SK-N-SH (cell line): ENCODE measurements around the gene DEPP1. TPM values are rescaled to one million over a fixed set of nuclear protein-coding genes. Genes with fewer than 3 reads are reported as not detected.

Experiments used
- CTCF ChIA-PET: fragments of 300-600, 350-600 bp; formaldehyde crosslinking; extraction: SDS; loops from one replicate; lab custom pipeline; 2021; lab: Yijun Ruan, JAX
- POLR2A ChIA-PET: fragments of 350-600 bp; sonication (Branson Sonifier 250); formaldehyde crosslinking; extraction: SDS; loops from one replicate; lab custom pipeline; 2020; ENCODE audit warnings: antibody characterized with exemption, inconsistent platforms; lab: Yijun Ruan, JAX
- DNase-seq: peaks from one replicate; pipeline ENCODE4 v3.0.0; 2012
- H2AFZ ChIP-seq: fragments of 200-600 bp; sonication (generic); 2 replicates; pipeline ENCODE4 v1.8.1; 2016; ENCODE audit warnings: antibody characterized with exemption, mild to moderate bottlenecking, low read depth
- H3F3A ChIP-seq: fragments of 200-600 bp; sonication (generic); replicated peaks from 2 replicates; pipeline ENCODE3; 2016; ENCODE audit warnings: antibody characterized with exemption, mild to moderate bottlenecking; ENCODE audit not compliant: insufficient read depth
- H3K27ac ChIP-seq, 2 experiments: fragments of 200-500 bp in 1 of 2; fragments of 200-600 bp in 1 of 2; sonication (Bioruptor generic) in 1 of 2; sonication (generic), shearing (Covaris generic) in 1 of 2; 2 replicates each; pipeline versions ENCODE4 v1.5.1 to v1.6.1; 2014 to 2016; ENCODE audit warnings: low read depth in 2 of 2, inconsistent platforms in 1 of 2, low read length in 1 of 2, mild to moderate bottlenecking in 1 of 2, mixed read lengths in 1 of 2
- H3K27me3 ChIP-seq: fragments of 200-600 bp; sonication (generic), shearing (Covaris generic); 2 replicates; pipeline ENCODE4 v1.6.1; 2016; ENCODE audit warnings: mixed run types; ENCODE audit not compliant: insufficient read depth
- H3K36me3 ChIP-seq, 2 experiments: fragments of 200-500 bp in 1 of 2; fragments of 200-600 bp in 1 of 2; sonication (Bioruptor generic) in 1 of 2; sonication (generic) in 1 of 2; replicated peaks in 1 of 2; 2 replicates each; pipeline versions ENCODE3 to v1.5.1; 2014 to 2016; ENCODE audit warnings: low read length in 1 of 2, mild to moderate bottlenecking in 1 of 2; ENCODE audit not compliant: insufficient read depth in 2 of 2, control insufficient read depth in 1 of 2
- H3K4me1 ChIP-seq, 2 experiments: fragments of 200-500 bp in 1 of 2; fragments of 200-600 bp in 1 of 2; sonication (Bioruptor generic) in 1 of 2; sonication (generic), shearing (Covaris generic) in 1 of 2; 2 replicates each; pipeline versions ENCODE4 v1.5.1 to v1.6.1; 2014 to 2016; ENCODE audit warnings: low read depth in 1 of 2, low read length in 1 of 2, mixed run types in 1 of 2; ENCODE audit not compliant: insufficient read depth in 2 of 2, control insufficient read depth in 1 of 2
- H3K4me2 ChIP-seq: fragments of 200-600 bp; sonication (generic), shearing (Covaris generic); 2 replicates; pipeline ENCODE4 v1.6.1; 2017; ENCODE audit warnings: mixed run types
- H3K4me3 ChIP-seq, 2 experiments: fragments of 200-500 bp in 1 of 2; fragments of 200-600 bp in 1 of 2; sonication (Bioruptor generic) in 1 of 2; sonication (generic), shearing (Covaris generic) in 1 of 2; 2 replicates each; pipeline versions ENCODE4 v1.5.1 to v1.8.1; 2014 to 2016; ENCODE audit warnings: low read depth in 2 of 2, inconsistent platforms in 1 of 2, low read length in 1 of 2, mild to moderate bottlenecking in 1 of 2, mixed read lengths in 1 of 2, moderate library complexity in 1 of 2
- H3K79me2 ChIP-seq: fragments of 200-600 bp; sonication (generic); 2 replicates; pipeline ENCODE4 v1.8.1; 2017; ENCODE audit warnings: mild to moderate bottlenecking; ENCODE audit not compliant: insufficient read depth
- H3K9ac ChIP-seq: fragments of 200-600 bp; sonication (generic); 2 replicates; pipeline ENCODE4 v1.6.1; 2017; ENCODE audit warnings: mixed run types
- H3K9me2 ChIP-seq: fragments of 200-600 bp; sonication (generic); 2 replicates; pipeline ENCODE4 v1.6.1; 2017; ENCODE audit warnings: mixed run types
- H3K9me3 ChIP-seq: fragments of 200-600 bp; sonication (generic); 2 replicates; pipeline ENCODE4 v1.6.1; 2017; ENCODE audit warnings: mixed run types, mild to moderate bottlenecking, moderate library complexity
- H4K20me1 ChIP-seq: fragments of 200-600 bp; sonication (generic); 2 replicates; pipeline ENCODE4 v1.6.1; 2017; ENCODE audit warnings: mild to moderate bottlenecking, mixed run types; ENCODE audit not compliant: insufficient read depth
- CHD2 ChIP-seq: fragments of 150-350 bp; IDR thresholded peaks from 2 replicates; pipeline ENCODE4 v1.6.1; 2018; ENCODE audit warnings: low read length; ENCODE audit not compliant: partially characterized antibody
- EP300 ChIP-seq, 2 experiments: IDR thresholded peaks; 2 replicates each; pipeline versions ENCODE4 v1.4.0 to v1.6.1; 2012; ENCODE audit warnings: borderline replicate concordance in 1 of 2, low read depth in 1 of 2, low read length in 1 of 2
- EZH2phosphoT487 ChIP-seq: fragments of 200-600 bp; sonication (generic); IDR thresholded peaks from 2 replicates; pipeline ENCODE4 v1.6.1; 2017; ENCODE audit warnings: low read depth, mixed run types, mild to moderate bottlenecking, antibody characterized with exemption, moderate library complexity, borderline replicate concordance
- FOXM1 ChIP-seq: IDR thresholded peaks from 2 replicates; pipeline ENCODE4 v1.4.0; 2012; ENCODE audit warnings: low read depth, mild to moderate bottlenecking
- GABPA ChIP-seq: IDR thresholded peaks from 2 replicates; pipeline ENCODE4 v1.4.0; 2012; ENCODE audit warnings: low read depth, mild to moderate bottlenecking
- IRF3 ChIP-seq: fragments of 150-350 bp; IDR thresholded peaks from 2 replicates; pipeline ENCODE4 v1.6.1; 2016; ENCODE audit warnings: mild to moderate bottlenecking, low read depth, low read length
- JUND ChIP-seq: IDR thresholded peaks from 2 replicates; pipeline ENCODE4 v1.4.0; 2012
- MEF2A ChIP-seq: IDR thresholded peaks from 2 replicates; pipeline ENCODE4 v1.4.0; 2012; ENCODE audit warnings: low read depth, borderline replicate concordance
- NFIC ChIP-seq: IDR thresholded peaks from 2 replicates; pipeline ENCODE4 v1.4.0; 2012; ENCODE audit warnings: borderline replicate concordance
- RFX5 ChIP-seq: IDR thresholded peaks from 2 replicates; pipeline ENCODE4 v1.6.1; 2012; ENCODE audit warnings: mild to moderate bottlenecking, improper control_type of control experiment, low read length
- TAF1 ChIP-seq: IDR thresholded peaks from 2 replicates; pipeline ENCODE4 v1.6.1; 2012; ENCODE audit warnings: low read depth, mild to moderate bottlenecking, low read length, moderate library complexity, borderline replicate concordance
- TCF12 ChIP-seq: IDR thresholded peaks from 2 replicates; pipeline ENCODE4 v1.4.0; 2012
- YY1 ChIP-seq: IDR thresholded peaks from 2 replicates; pipeline ENCODE4 v1.4.0; 2012; ENCODE audit warnings: low read depth, mild to moderate bottlenecking
- WGBS: methylation state at CpG from one replicate; pipeline ENCODE4 v1.1.6; 2017; ENCODE audit warnings: low lambda C conversion rate; 5-methylcytosine and 5-hydroxymethylcytosine counted together
- polyA plus RNA-seq, 3 experiments: library from polyadenylated mRNA; depleted of rRNA; stranded (reverse); fragments of >200 nt; gene quantifications; 2 replicates each; pipeline ENCODE4 v1.2.3, GENCODE V29; 2012
- TF ChIP-seq, protein P1 (sequence below): fragments of 150-350 bp; IDR thresholded peaks from 2 replicates; pipeline ENCODE4 v1.6.1; 2017; ENCODE audit warnings: antibody characterized with exemption, low read length, low read depth, borderline replicate concordance
- TF ChIP-seq, protein P2 (sequence below): fragments of 200-600 bp; sonication (generic); IDR thresholded peaks from 2 replicates; pipeline ENCODE4 v1.6.1; 2017; ENCODE audit warnings: antibody characterized with exemption, mild to moderate bottlenecking, moderate library complexity
- TF ChIP-seq, protein P3 (sequence below): IDR thresholded peaks from 2 replicates; pipeline ENCODE4 v1.6.1; 2012; ENCODE audit warnings: mild to moderate bottlenecking, low read depth, low read length, moderate library complexity

Gene DEPP1
- polyA plus RNA-seq, 1 of the 3 experiments (the other 2 are of a cell fraction) = 5.3 TPM

GRCh38 chr10:44968091-44968490, 10.5 kb downstream of the DEPP1 start:
- no peak for DNase-seq
- no peaks in the 10 kb centered on the region for H3K79me2 ChIP-seq
- ChIA-PET POLR2A (no interaction called here), CTCF (interaction anchor here (0.7 to 9.6 kb wide), 2 partner anchors 10 to 34 kb away, joined by 4 to 81 read pairs; partner anchors contain the start of gene DEPP1)
- no peaks in the 10 kb centered on the region for H4K20me1 ChIP-seq
- no peak overlapping the region for H2AFZ ChIP-seq
- H3K27me3 ChIP-seq = no peaks in the 10 kb centered on the region
- no peaks in the 10 kb centered on the region for H3K9me2 ChIP-seq
- no peak overlapping the region for H3K4me2 ChIP-seq
- no peak overlapping the region for H3K4me3 ChIP-seq
- no peak overlapping the region for H3K9ac ChIP-seq
- no peak overlapping the region for H3K27ac ChIP-seq
- 86% methylated on average over 1 of the region's 3 CpGs for WGBS
- peaks cover 12 to 23% of the 10 kb centered on the region in 2 experiments; a peak in 1 of 4 replicates for H3K4me1 ChIP-seq
- H3K36me3 ChIP-seq = peaks cover 0 to 11% of the 10 kb centered on the region in 2 experiments
- no peaks in the 10 kb centered on the region for H3K9me3 ChIP-seq
- TF ChIP-seq IRF3 (no peak), TAF1 (no peak), CHD2 (no peak)
- TF ChIP-seq, protein P1, sequence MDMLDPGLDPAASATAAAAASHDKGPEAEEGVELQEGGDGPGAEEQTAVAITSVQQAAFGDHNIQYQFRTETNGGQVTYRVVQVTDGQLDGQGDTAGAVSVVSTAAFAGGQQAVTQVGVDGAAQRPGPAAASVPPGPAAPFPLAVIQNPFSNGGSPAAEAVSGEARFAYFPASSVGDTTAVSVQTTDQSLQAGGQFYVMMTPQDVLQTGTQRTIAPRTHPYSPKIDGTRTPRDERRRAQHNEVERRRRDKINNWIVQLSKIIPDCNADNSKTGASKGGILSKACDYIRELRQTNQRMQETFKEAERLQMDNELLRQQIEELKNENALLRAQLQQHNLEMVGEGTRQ = no peak
- TF ChIP-seq, protein P2, sequence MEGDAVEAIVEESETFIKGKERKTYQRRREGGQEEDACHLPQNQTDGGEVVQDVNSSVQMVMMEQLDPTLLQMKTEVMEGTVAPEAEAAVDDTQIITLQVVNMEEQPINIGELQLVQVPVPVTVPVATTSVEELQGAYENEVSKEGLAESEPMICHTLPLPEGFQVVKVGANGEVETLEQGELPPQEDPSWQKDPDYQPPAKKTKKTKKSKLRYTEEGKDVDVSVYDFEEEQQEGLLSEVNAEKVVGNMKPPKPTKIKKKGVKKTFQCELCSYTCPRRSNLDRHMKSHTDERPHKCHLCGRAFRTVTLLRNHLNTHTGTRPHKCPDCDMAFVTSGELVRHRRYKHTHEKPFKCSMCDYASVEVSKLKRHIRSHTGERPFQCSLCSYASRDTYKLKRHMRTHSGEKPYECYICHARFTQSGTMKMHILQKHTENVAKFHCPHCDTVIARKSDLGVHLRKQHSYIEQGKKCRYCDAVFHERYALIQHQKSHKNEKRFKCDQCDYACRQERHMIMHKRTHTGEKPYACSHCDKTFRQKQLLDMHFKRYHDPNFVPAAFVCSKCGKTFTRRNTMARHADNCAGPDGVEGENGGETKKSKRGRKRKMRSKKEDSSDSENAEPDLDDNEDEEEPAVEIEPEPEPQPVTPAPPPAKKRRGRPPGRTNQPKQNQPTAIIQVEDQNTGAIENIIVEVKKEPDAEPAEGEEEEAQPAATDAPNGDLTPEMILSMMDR = no peak
- H3F3A ChIP-seq = no peaks in the 10 kb centered on the region

GRCh38 chr10:44967616-44968015, 11.0 kb downstream of the DEPP1 start:
- Histone ChIP-seq H3K9ac (no peak overlapping the region), H3K9me2 (no peaks in the 10 kb centered on the region), H3F3A (no peaks in the 10 kb centered on the region), H3K79me2 (no peaks in the 10 kb centered on the region), H3K4me3 (no peak overlapping the region), H3K27me3 (no peaks in the 10 kb centered on the region), H3K27ac (no peak overlapping the region), H3K4me2 (no peak overlapping the region), H3K9me3 (no peaks in the 10 kb centered on the region), H2AFZ (no peak overlapping the region), H3K36me3 (peaks cover 0 to 11% of the 10 kb centered on the region in 2 experiments), H4K20me1 (no peaks in the 10 kb centered on the region), H3K4me1 (peaks cover 12 to 19% of the 10 kb centered on the region in 2 experiments; a peak in 1 of 4 replicates)
- ChIA-PET POLR2A (no interaction called here), CTCF (interaction anchor here (0.7 to 9.6 kb wide), 3 partner anchors 9 to 34 kb away, joined by 3 to 81 read pairs (median 4); partner anchors contain the start of gene DEPP1)
- 92% methylated on average over 4 of the region's 4 CpGs for WGBS
- TF ChIP-seq IRF3 (no peak), MEF2A (no peak), JUND (no peak), NFIC (no peak), EP300 (IDR thresholded peaks at IDR 0.05; ENCODE audit: borderline replicate concordance in 1 of 2, low read depth in 1 of 2, low read length in 1 of 2) (no peak), YY1 (no peak), FOXM1 (no peak), TAF1 (no peak), RFX5 (no peak), EZH2phosphoT487 (no peak), TCF12 (no peak), GABPA (no peak)
- TF ChIP-seq, protein P3, sequence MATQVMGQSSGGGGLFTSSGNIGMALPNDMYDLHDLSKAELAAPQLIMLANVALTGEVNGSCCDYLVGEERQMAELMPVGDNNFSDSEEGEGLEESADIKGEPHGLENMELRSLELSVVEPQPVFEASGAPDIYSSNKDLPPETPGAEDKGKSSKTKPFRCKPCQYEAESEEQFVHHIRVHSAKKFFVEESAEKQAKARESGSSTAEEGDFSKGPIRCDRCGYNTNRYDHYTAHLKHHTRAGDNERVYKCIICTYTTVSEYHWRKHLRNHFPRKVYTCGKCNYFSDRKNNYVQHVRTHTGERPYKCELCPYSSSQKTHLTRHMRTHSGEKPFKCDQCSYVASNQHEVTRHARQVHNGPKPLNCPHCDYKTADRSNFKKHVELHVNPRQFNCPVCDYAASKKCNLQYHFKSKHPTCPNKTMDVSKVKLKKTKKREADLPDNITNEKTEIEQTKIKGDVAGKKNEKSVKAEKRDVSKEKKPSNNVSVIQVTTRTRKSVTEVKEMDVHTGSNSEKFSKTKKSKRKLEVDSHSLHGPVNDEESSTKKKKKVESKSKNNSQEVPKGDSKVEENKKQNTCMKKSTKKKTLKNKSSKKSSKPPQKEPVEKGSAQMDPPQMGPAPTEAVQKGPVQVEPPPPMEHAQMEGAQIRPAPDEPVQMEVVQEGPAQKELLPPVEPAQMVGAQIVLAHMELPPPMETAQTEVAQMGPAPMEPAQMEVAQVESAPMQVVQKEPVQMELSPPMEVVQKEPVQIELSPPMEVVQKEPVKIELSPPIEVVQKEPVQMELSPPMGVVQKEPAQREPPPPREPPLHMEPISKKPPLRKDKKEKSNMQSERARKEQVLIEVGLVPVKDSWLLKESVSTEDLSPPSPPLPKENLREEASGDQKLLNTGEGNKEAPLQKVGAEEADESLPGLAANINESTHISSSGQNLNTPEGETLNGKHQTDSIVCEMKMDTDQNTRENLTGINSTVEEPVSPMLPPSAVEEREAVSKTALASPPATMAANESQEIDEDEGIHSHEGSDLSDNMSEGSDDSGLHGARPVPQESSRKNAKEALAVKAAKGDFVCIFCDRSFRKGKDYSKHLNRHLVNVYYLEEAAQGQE = no peak
- no peak for DNase-seq
